OCI-LY1 (cell line): ENCODE measurements around the gene CEP112.

Source experiments
- EZH2 ChIP-seq: fragments of 200-600 bp; sonication (generic), shearing (Covaris generic); IDR thresholded peaks from 2 replicates; pipeline ENCODE4 v1.8.0; 2017; ENCODE audit warnings: borderline replicate concordance, mixed run types, mild to moderate bottlenecking, antibody characterized with exemption, low read length, moderate library complexity, mixed read lengths
- TF ChIP-seq, protein P1 (sequence below): fragments of 200-600 bp; sonication (generic), shearing (Covaris generic); IDR thresholded peaks from 2 replicates; pipeline ENCODE4 v1.5.1; 2017; ENCODE audit warnings: mild to moderate bottlenecking, antibody characterized with exemption, low read length, moderate library complexity, mixed read lengths

DNA sequence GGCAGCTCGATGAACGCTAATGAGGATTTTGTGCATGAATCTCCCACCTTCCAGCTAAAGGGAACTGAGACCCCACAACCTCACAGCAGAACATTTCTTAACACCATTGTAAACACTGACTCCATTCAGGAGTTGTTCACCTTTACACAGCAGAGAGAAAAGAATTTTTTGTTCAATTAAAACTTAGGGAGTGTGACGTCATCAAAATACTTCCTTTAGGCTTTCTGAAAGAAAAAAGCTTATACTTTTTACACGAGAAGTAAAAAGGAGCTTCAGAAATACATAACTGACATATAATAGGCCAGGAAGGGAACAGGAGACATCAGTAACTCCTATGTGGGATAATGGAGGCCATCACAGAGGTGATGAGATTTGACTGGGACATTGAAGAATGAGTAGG lies 532.4 kb downstream of the CEP112 start:
- TF ChIP-seq EZH2 = no peak
- TF ChIP-seq, protein P1, sequence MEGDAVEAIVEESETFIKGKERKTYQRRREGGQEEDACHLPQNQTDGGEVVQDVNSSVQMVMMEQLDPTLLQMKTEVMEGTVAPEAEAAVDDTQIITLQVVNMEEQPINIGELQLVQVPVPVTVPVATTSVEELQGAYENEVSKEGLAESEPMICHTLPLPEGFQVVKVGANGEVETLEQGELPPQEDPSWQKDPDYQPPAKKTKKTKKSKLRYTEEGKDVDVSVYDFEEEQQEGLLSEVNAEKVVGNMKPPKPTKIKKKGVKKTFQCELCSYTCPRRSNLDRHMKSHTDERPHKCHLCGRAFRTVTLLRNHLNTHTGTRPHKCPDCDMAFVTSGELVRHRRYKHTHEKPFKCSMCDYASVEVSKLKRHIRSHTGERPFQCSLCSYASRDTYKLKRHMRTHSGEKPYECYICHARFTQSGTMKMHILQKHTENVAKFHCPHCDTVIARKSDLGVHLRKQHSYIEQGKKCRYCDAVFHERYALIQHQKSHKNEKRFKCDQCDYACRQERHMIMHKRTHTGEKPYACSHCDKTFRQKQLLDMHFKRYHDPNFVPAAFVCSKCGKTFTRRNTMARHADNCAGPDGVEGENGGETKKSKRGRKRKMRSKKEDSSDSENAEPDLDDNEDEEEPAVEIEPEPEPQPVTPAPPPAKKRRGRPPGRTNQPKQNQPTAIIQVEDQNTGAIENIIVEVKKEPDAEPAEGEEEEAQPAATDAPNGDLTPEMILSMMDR = no peak
